HCT116 (cell line): Measurements from ENCODE around the gene USP31. TPM values are rescaled to one million over a fixed set of nuclear protein-coding genes. Genes with fewer than 3 reads are reported as not detected.

Experiments used
- ATAC-seq: fragments of 200-7000 bp; cut with Tn5 transposase; 2 replicates; pipeline ENCODE4 v1.9.1; 2020; ENCODE audit warnings: mild to moderate bottlenecking, moderate library complexity
- BruUV-seq: library from RNA; stranded (reverse); fragments of 400-500 nt; replicated peaks from 2 replicates; lab custom pipeline; 2021; lab: Mats Ljungman, UMichigan
- CTCF ChIA-PET: fragments of 300-600 bp; sonication (Branson Sonifier 250); formaldehyde crosslinking; loops from one replicate; lab custom pipeline; 2021; ENCODE audit warnings: antibody characterized with exemption; lab: Charles Lee
- POLR2A ChIA-PET: fragments of 300-600, 350-600 bp; sonication (Branson Sonifier 250); formaldehyde crosslinking; loops from one replicate; lab custom pipeline; 2021; ENCODE audit warnings: antibody characterized with exemption; lab: Charles Lee
- RAD21 ChIA-PET, 2 experiments: fragments of 300-600 bp; sonication (Branson Sonifier 250); formaldehyde crosslinking; loops; one replicate each; lab custom pipeline; 2023; ENCODE audit warnings: low total read pairs in 2 of 2; ENCODE audit not compliant: uncharacterized antibody in 2 of 2, unreplicated experiment in 2 of 2, low non-redundant PET in 1 of 2; lab: Charles Lee
- DNase-seq: peaks from one replicate; pipeline ENCODE4 v3.0.0-alpha.2; 2010; ENCODE audit warnings: low read depth, low spot score
- H2AFZ ChIP-seq: fragments of 200-600 bp; shearing (Covaris generic), sonication (generic); 2 replicates; pipeline ENCODE4 v1.6.1; 2017; ENCODE audit warnings: low read depth, mixed run types, mixed read lengths, antibody characterized with exemption, low read length; ENCODE audit not compliant: poor library complexity, severe bottlenecking
- H3K27ac ChIP-seq: 2 replicates; pipeline ENCODE4 v1.5.1; 2012; ENCODE audit warnings: low read depth, low read length
- H3K27me3 ChIP-seq: fragments of 200-600 bp; sonication (generic); 2 replicates; pipeline ENCODE4 v1.6.1; 2016; ENCODE audit warnings: mixed run types, low read length, mixed read lengths; ENCODE audit not compliant: insufficient read depth
- H3K36me3 ChIP-seq, 2 experiments: fragments of 200-500 bp in 1 of 2; fragments of 200-600 bp in 1 of 2; sonication (Bioruptor generic) in 1 of 2; sonication (generic) in 1 of 2; 2 replicates each; pipeline versions ENCODE4 v1.5.1 to v1.6.1; 2014 to 2016; ENCODE audit warnings: low read length in 2 of 2, inconsistent platforms in 1 of 2, mixed read lengths in 1 of 2, mixed run types in 1 of 2; ENCODE audit not compliant: insufficient read depth in 2 of 2, control insufficient read depth in 1 of 2
- H3K4me1 ChIP-seq, 2 experiments: fragments of 200-600 bp in 1 of 2; sonication (generic) in 1 of 2; 2 replicates each; pipeline versions ENCODE4 v1.5.1 to v1.6.1; 2012 to 2017; ENCODE audit warnings: low read length in 2 of 2, inconsistent platforms in 1 of 2, mild to moderate bottlenecking in 1 of 2, mixed read lengths in 1 of 2, mixed run types in 1 of 2, moderate library complexity in 1 of 2; ENCODE audit not compliant: insufficient read depth in 2 of 2, control insufficient read depth in 1 of 2
- H3K4me2 ChIP-seq: fragments of 200-600 bp; sonication (generic); 2 replicates; pipeline ENCODE4 v1.6.1; 2017; ENCODE audit warnings: mixed run types, low read length, mixed read lengths
- H3K4me3 ChIP-seq, 2 experiments: fragments of 200-600 bp in 1 of 2; sonication (generic) in 1 of 2; replicated peaks in 1 of 2; 2 replicates each; pipeline ENCODE4 v1.5.1; 2011 to 2016; ENCODE audit warnings: low read length in 2 of 2, control low read depth in 1 of 2, low read depth in 1 of 2, mild to moderate bottlenecking in 1 of 2, mixed read lengths in 1 of 2, mixed run types in 1 of 2
- H3K79me2 ChIP-seq: fragments of 200-600 bp; sonication (generic); 2 replicates; pipeline ENCODE4 v1.6.1; 2017; ENCODE audit warnings: mild to moderate bottlenecking, mixed run types, low read length, moderate library complexity, mixed read lengths; ENCODE audit not compliant: insufficient read depth
- H3K9ac ChIP-seq: fragments of 200-600 bp; sonication (generic); 2 replicates; pipeline ENCODE4 v1.6.1; 2016; ENCODE audit warnings: low read length, mixed read lengths
- H3K9me2 ChIP-seq: fragments of 200-600 bp; sonication (generic), shearing (Covaris generic); 2 replicates; pipeline ENCODE4 v1.6.1; 2017; ENCODE audit warnings: mixed run types, mild to moderate bottlenecking, moderate library complexity; ENCODE audit not compliant: insufficient read depth
- H3K9me3 ChIP-seq, 2 experiments: fragments of 200-500 bp in 1 of 2; fragments of 200-600 bp in 1 of 2; sonication (Bioruptor generic) in 1 of 2; sonication (generic) in 1 of 2; 2 replicates each; pipeline ENCODE4 v1.6.1; 2014 to 2017; ENCODE audit warnings: low read length in 2 of 2, mixed read lengths in 2 of 2, inconsistent platforms in 1 of 2, low read depth in 1 of 2, mild to moderate bottlenecking in 1 of 2, mixed run types in 1 of 2, moderate library complexity in 1 of 2; ENCODE audit not compliant: control insufficient read depth in 1 of 2, insufficient read depth in 1 of 2
- H4K20me1 ChIP-seq: fragments of 200-600 bp; sonication (generic), shearing (Covaris generic); 2 replicates; pipeline ENCODE4 v1.6.1; 2017; ENCODE audit warnings: mixed run types, mild to moderate bottlenecking, moderate library complexity; ENCODE audit not compliant: insufficient read depth
- CEBPB ChIP-seq: IDR thresholded peaks from 2 replicates; pipeline ENCODE4 v1.6.1; 2012; ENCODE audit warnings: low read depth
- ELF1 ChIP-seq: IDR thresholded peaks from 2 replicates; pipeline ENCODE4 v1.6.1; 2012; ENCODE audit warnings: low read depth, borderline replicate concordance
- FOSL1 ChIP-seq: IDR thresholded peaks from 2 replicates; pipeline ENCODE4 v1.6.1; 2012; ENCODE audit warnings: low read depth
- MAX ChIP-seq: IDR thresholded peaks from 2 replicates; pipeline ENCODE4 v1.6.1; 2012
- POLR2AphosphoS5 ChIP-seq: IDR thresholded peaks from 2 replicates; pipeline ENCODE4 v1.6.1; 2011; ENCODE audit warnings: mild to moderate bottlenecking, low read depth, low read length, moderate library complexity
- SP1 ChIP-seq: IDR thresholded peaks from 2 replicates; pipeline ENCODE4 v1.6.1; 2012; ENCODE audit warnings: low read depth
- SRF ChIP-seq: IDR thresholded peaks from 2 replicates; pipeline ENCODE4 v1.6.1; 2012; ENCODE audit warnings: low read depth
- TCF7L2 ChIP-seq: IDR thresholded peaks from 2 replicates; pipeline ENCODE4 v1.7.0; 2011; ENCODE audit warnings: borderline replicate concordance, inconsistent platforms; ENCODE audit not compliant: insufficient read depth, insufficient read length; ENCODE audit errors: extremely low read depth
- YY1 ChIP-seq: IDR thresholded peaks from 2 replicates; pipeline ENCODE4 v1.6.1; 2011; ENCODE audit warnings: low read length, low read depth, moderate library complexity, mild to moderate bottlenecking; ENCODE audit not compliant: insufficient replicate concordance; ENCODE audit errors: extremely low read depth
- ZBTB33 ChIP-seq: IDR thresholded peaks from 2 replicates; pipeline ENCODE4 v1.6.1; 2011; ENCODE audit warnings: mild to moderate bottlenecking, low read length, moderate library complexity; ENCODE audit not compliant: insufficient replicate concordance; ENCODE audit errors: extremely low read depth
- ZNF274 ChIP-seq: fragments of 200-500 bp; sonication (Bioruptor generic); IDR thresholded peaks from 2 replicates; pipeline ENCODE4 v1.6.1; 2014; ENCODE audit warnings: mild to moderate bottlenecking, low read depth, low read length, inconsistent platforms
- intact Hi-C: fragments of 100-400 bp; cut with micrococcal nuclease; formaldehyde crosslinking; loops from 2 replicates; pipeline ENCODE4 v1.10.0; 2022
- total RNA-seq: library from RNA; stranded (reverse); gene quantifications from one replicate; pipeline ENCODE4 v1.2.1, GENCODE V29; 2021; ENCODE audit not compliant: unreplicated experiment
- TF ChIP-seq, protein P1 (sequence below): IDR thresholded peaks from 2 replicates; pipeline ENCODE4 v1.6.1; 2012

USP31 gene
- total RNA-seq, 1 experiment from 2014 or later: 12.2 TPM

DNA sequence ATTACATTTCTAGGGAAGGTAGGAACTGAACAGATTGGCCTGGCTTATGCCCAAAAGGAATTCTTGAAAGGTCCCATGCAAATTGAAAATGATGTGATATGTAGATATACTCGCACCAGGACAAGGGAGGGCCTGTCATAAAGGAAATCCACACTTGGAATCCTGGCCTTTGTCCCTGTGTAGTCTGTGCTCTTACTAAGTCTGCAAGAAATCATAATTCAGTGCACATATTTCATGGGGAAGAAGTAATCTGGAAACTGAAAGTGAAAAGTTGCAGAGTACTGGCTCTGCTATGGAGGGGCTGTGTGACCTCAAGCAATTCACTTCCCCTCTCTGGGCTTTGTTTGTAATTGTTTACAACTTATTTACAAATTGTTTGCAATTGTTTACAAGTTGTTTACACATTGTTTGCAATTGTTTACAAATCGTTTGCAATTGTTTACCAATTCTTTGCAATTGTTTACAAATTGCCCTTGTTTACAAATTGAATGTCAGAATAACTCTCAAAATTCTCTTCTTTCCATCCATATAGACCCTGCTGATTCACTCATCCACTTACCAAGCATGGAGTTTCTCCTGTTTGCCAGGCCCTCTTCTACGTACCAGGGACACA, 46.2 kb upstream of the USP31 start:
- H3K9me3 ChIP-seq: no peaks in the 10 kb centered on the region
- no peak overlapping the region for H3K9ac ChIP-seq
- ChIA-PET POLR2A (no interaction called here), CTCF (no interaction called here), RAD21 (no interaction called here)
- H3K4me1 ChIP-seq: no peaks in the 10 kb centered on the region
- no peaks in the 10 kb centered on the region for H3K36me3 ChIP-seq
- no TSS peak for BruUV-seq
- H3K4me3 ChIP-seq: no peak overlapping the region
- no peaks in the 10 kb centered on the region for H4K20me1 ChIP-seq
- H2AFZ ChIP-seq: no peak overlapping the region
- no peak for ATAC-seq
- peaks cover 42% of the 10 kb centered on the region for H3K27me3 ChIP-seq
- TF ChIP-seq ELF1 (no peak), ZNF274 (no peak), MAX (no peak), FOSL1 (no peak), SP1 (no peak), POLR2AphosphoS5 (no peak), ZBTB33 (no peak), TCF7L2 (no peak), YY1 (no peak), SRF (no peak), CEBPB (no peak)
- TF ChIP-seq, protein P1, sequence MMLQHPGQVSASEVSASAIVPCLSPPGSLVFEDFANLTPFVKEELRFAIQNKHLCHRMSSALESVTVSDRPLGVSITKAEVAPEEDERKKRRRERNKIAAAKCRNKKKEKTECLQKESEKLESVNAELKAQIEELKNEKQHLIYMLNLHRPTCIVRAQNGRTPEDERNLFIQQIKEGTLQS: no peak
- H3K4me2 ChIP-seq: no peak overlapping the region
- no peaks in the 10 kb centered on the region for H3K79me2 ChIP-seq
- no peak overlapping the region for H3K27ac ChIP-seq
- no peak for DNase-seq
- intact Hi-C loops: no loop called here
- no peaks in the 10 kb centered on the region for H3K9me2 ChIP-seq
